DMS153 (cell line): ENCODE results near the gene PRUNE2.
"Not testable (repeated sequence)": the region's sequence is repeated elsewhere in the genome, so short reads cannot be mapped to it uniquely, and the experiment has no call there.

Experiments
- DNase-seq: peaks from one replicate; lab custom pipeline; 2025; lab: John Stamatoyannopoulos, UW

PRUNE2 gene

GRCh38 chr9:76905791-76906646, at the start of gene PRUNE2:
Gene PRUNE2 (minus strand): TSS chr9:76906114. CDS start chr9:76905963, 151 bp downstream.
- peak; percentile 75 for DNase-seq

- DNase-seq: not testable (repeated sequence)
Measured at GRCh38 chr9:76955406-76955805, 49.5 kb upstream of the PRUNE2 start.

- no peak for DNase-seq
Measured at GRCh38 chr9:76949865-76950264, 44.0 kb upstream of the PRUNE2 start.

- no peak for DNase-seq
Measured at GRCh38 chr9:76944011-76944410, 38.1 kb upstream of the PRUNE2 start.

- no peak for DNase-seq
Measured at GRCh38 chr9:76943054-76943453, 37.1 kb upstream of the PRUNE2 start.

- no peak for DNase-seq
Measured at GRCh38 chr9:76932757-76933156, 26.8 kb upstream of the PRUNE2 start.

- DNase-seq: no peak
Measured at GRCh38 chr9:76932265-76932664, 26.4 kb upstream of the PRUNE2 start.

- no peak for DNase-seq
Measured at GRCh38 chr9:76927540-76928240, 21.8 kb upstream of the PRUNE2 start.

- no peak for DNase-seq
Measured at GRCh38 chr9:76926846-76927245, 20.9 kb upstream of the PRUNE2 start.

- no peak for DNase-seq
Measured at GRCh38 chr9:76926324-76926741, 20.4 kb upstream of the PRUNE2 start.

GRCh38 chr9:76921165-76921564, 15.3 kb upstream of the PRUNE2 start:
- no peak for DNase-seq

GRCh38 chr9:76917299-76917698, 11.4 kb upstream of the PRUNE2 start:
- DNase-seq: no peak

GRCh38 chr9:76916231-76916630, 10.3 kb upstream of the PRUNE2 start:
- DNase-seq: peak; percentile 30

- DNase-seq: no peak
Measured at GRCh38 chr9:76913467-76913866, 7.6 kb upstream of the PRUNE2 start.

GRCh38 chr9:76912636-76913275, 6.8 kb upstream of the PRUNE2 start:
- peak; percentile 58 for DNase-seq

- DNase-seq: peak; percentile 76
Measured at GRCh38 chr9:76911971-76912370, 6.1 kb upstream of the PRUNE2 start.

- DNase-seq: no peak
Measured at GRCh38 chr9:76910861-76911260, 4.9 kb upstream of the PRUNE2 start.

GRCh38 chr9:76906647-76906975, 697 bp upstream of the PRUNE2 start:
- DNase-seq: no peak

GRCh38 chr9:76904661-76905457, 1.1 kb downstream of the PRUNE2 start:
- DNase-seq: peak; percentile 26

- peak; percentile 33 for DNase-seq
Measured at GRCh38 chr9:76902395-76902794, 3.5 kb downstream of the PRUNE2 start.

GRCh38 chr9:76901801-76902200, 4.1 kb downstream of the PRUNE2 start:
- DNase-seq: no peak

- no peak for DNase-seq
Measured at GRCh38 chr9:76900884-76901440, 5.0 kb downstream of the PRUNE2 start.
